ENCODE measurements around the gene TRAK1.

The TRAK1 gene

DNA sequence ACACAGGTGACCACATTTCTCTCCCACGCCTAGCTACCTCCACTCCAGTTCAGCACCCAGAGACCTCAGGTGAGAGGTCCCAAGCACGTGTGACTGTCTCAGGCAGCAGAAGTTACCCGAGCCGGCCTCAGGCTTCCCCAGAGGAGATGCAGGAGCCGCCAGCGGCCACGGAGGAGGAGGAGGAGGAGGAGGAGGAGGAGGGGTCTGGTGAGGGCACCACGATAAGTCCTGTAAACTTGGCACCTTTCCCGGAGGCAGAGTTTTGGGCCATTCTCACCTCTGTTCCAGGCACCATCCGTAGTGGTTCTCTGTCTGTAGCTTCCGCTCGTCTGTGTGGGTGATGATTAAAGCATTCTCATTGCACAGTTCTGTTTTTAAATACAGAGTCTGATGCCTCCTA, 118.8 kb downstream of the TRAK1 start:
- no peak for DNase-seq (ENCODE audit: low read depth in 3 of 3)

DNA sequence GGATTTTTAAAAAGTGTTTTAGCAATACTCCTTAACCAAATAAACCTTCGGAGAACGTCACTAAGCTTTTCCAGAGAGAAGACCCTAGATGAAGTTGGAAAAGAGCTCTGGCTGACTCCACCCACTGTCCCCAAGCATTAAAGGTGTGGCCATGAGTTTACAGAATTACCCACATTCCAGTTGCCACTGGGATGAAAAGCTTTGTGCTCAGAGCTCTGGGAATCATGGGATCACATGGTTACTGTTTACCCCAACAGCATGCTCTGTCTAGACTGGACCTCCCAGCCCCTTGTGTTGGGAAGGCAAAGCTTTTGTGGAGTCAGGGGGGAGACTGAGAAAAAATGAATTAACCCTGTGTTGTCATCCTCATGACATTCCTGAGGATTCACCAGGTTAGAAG, 119.6 kb downstream of the TRAK1 start:
- no peak for DNase-seq (ENCODE audit: low read depth in 3 of 3)

DNA sequence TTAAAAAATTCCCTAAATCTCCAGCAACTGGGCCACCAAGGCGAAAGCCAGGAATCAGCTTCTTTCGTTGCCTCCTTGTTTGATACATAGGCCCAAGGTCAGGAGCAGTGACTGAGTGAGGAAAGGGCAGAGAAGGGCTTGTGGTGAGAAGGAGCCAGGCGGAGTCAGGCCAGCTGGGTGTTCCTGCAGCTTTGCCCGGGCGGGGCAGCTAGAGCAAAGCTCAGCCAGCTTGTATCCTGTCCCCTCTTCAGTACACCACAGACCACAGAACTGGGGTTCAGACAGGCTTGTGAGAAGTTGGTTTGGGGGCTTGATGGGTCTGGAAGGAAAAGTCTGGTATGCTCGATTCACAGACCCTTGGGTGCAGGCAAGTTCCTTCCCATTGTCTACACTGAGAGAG, 122.3 kb downstream of the TRAK1 start:
- no peak for DNase-seq (ENCODE audit: low read depth in 3 of 3)

DNA sequence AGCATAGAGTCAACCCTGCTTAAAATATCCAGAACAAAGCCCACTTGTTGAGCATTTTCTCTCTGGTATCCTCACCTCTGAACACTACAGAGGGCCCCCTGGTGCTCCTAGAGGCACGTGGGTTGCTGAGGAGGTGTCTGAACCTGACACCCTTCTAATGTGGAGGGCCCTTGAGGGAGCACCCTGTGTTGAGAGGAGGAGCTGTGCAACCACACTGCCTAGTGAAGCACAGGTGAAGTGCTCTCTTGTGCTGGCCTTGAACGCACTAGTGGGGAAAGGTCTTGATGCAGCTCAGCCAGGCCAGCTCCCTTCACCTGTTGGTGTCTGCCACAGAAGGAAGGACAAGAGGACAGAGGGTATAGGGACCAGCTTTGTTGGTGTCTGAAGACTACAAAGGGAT, 122.9 kb downstream of the TRAK1 start:
- DNase-seq (ENCODE audit: low read depth in 3 of 3) = no peak

DNA sequence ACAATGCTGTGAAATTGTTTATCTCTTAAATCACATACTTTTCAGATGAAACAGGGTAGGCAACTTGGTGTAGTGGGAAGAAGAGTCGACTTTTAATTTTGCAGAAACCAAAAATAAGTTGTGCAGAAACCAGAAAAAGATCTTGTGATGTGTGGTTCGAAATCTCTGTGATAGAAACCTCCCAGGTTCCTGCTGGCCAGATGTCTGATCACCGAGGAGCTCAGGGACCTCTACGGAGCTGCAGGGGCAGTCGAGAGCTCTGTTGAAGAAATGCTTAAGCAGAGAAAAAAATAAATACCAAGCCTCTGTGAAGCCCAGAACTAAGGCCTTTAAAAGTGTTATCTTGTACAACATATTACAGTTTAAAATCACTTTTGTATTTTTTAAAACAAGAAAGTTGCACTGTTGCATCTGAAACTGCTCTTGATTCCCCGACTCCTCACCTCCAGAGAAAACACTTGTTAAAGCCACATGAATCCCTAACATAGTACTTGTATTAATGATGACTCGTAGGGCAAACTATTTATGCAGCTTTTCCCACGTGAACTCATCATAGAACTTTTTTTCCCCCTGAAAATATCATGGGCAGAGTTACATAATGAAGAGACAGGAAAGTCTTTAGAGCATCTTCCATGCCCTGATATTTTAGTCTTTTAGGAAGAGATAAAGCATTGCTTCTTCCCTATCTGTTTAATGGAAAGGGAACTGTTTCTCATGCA, 123.6 kb downstream of the TRAK1 start:
- DNase-seq (ENCODE audit: low read depth in 3 of 3) = no peak

DNA sequence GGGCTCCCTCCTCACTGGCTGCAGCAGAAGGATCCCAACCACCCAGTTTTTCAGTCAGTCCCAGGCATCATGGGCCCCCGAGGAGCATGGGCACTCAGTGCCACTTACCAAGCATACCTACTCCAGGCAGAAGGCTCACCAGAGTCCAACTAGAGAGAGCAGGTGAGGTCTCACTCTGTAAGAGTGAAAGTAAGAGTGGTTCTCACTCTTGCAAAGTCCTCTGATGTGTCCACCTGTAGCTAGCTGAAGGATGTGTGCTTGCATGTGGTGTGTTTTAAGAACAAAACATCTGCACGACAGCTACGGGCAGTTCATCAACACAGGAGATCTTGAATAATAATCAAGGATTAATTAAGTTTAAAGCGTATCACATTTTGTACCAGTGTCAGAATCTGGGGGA, 125.1 kb downstream of the TRAK1 start:
- DNase-seq (ENCODE audit: low read depth in 3 of 3) = no peak

DNA sequence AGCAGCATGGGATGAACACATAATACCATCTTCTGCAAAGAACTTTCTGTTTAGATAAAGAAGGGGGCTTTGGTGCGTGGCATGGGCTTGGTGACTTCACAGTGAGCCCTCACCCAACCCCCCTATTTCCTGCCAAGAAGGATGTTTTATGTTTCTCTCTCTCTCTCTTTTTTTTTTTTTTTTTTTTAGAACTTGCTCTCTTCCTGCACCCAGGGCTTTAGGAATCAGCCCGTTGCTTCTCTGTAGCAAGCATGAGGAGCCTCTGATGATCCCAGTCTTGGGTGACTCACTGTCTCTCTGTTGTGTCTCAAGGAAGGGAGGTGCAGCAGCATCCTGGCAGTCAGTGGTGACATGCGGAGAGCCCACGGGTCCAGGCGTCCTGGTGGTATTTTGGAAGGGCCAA, 125.8 kb downstream of the TRAK1 start:
- no peak for DNase-seq (ENCODE audit: low read depth in 3 of 3)

DNA sequence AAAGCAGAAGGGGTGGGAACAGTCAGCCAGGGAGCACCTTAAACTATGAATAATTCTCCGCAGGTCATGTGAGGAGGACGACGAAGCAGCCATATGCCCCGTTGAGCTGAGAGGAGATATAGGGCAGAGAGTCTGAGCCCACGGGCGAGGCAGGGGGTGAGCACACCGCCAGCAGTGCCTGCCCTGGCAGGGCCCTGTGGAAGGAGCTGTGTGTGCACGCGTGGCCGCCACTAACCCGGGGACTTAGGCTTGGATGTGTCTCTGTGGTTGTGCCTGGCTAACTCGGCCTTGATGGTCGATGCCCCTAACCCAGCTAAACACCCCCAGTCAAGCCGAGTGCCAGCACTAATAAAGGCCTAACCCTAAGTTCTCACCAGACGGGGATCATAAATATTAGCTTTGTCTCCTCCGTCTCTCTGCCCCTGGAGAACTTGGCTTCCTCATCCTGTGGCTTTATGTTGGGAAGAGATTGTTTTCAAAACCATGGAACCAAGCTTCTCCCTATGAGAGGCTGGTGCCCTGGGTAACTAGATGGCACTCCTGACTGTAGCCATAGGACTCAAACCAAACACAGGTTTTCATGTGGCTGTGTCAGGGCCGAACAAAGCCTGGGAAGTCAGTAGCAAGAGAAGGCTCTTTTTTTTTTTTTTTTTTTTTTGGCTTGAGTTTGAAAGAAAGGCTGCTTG, 129.4 kb downstream of the TRAK1 start:
- DNase-seq (ENCODE audit: low read depth in 3 of 3) = no peak

DNA sequence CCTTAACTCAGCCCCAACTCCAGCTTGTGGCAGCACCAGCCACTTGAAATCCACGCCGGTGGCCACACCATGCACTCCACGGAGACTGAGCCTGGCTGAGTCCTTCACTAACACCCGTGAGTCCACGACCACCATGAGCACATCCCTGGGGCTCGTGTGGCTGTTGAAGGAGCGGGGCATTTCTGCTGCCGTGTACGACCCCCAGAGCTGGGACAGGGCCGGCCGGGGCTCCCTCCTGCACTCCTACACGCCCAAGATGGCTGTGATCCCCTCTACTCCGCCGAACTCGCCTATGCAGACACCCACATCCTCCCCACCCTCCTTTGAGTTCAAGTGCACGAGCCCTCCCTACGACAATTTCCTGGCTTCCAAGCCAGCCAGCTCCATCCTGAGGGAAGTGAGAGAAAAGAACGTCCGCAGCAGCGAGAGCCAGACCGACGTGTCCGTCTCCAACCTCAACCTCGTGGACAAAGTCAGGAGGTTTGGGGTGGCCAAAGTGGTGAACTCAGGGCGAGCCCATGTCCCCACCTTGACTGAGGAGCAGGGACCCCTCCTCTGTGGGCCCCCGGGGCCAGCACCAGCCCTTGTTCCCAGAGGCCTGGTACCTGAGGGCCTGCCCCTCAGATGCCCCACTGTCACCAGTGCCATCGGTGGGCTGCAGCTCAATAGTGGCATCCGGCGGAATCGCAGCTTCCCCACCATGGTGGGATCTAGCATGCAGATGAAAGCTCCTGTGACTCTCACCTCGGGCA, 132.0 kb downstream of the TRAK1 start:
- DNase-seq (ENCODE audit: low read depth in 3 of 3) = no peak

DNA sequence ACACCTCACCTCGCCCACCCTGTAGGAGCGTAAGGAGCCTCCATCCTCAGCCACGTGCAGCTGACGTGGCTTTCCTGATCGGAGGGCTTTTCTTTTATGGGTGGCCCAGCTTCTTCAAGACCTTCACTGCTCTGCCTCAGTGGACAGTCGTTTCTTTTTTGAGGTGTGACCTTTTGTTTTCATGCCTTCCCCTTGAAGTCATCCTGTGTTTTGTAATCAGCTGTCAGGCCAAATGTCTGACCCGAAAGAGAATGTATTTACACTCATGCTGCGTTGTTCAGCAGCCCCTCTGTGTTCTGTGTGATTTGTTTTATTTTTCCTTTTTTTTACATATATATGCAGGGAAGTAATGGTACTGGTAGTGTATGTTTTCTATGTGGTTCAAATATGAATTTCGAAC, 133.0 kb downstream of the TRAK1 start:
- DNase-seq (ENCODE audit: low read depth in 3 of 3) = no peak

DNA sequence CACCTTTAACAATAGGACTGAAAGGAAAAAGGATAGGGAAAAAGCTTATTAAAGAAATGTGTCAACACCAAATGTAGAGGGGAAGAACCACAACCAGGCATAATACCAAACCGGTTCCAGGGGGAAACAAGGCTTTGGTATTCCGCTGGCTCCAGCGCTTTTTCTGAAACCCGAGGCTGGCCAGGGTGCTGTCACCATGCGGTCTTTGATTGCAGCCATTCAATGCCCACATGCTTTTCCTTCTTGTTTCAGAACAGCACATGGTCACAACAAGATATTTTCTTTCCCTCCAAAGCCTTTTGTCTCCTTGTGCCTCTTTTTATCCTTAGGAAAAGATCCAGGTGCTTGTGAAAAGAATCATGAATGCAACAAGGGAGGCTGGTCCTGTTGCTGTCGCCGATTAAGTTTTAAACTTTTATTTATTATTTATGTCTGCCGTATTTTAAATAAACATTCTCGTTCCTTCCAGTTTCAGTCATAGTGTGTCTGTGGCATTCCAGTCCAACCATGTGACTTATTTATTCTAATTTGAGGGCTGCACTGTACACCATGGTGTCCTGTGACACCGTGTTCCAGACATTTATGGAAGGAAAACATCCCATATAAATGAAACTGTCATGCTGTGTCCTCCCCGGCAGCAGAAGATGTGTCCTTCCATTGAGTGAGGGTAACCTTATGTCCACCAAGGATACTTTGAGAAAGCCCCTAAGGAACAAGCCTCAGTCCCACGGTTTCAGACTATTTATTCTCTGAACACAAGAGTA, 133.7 kb downstream of the TRAK1 start:
- DNase-seq (ENCODE audit: low read depth in 3 of 3) = no peak

DNA sequence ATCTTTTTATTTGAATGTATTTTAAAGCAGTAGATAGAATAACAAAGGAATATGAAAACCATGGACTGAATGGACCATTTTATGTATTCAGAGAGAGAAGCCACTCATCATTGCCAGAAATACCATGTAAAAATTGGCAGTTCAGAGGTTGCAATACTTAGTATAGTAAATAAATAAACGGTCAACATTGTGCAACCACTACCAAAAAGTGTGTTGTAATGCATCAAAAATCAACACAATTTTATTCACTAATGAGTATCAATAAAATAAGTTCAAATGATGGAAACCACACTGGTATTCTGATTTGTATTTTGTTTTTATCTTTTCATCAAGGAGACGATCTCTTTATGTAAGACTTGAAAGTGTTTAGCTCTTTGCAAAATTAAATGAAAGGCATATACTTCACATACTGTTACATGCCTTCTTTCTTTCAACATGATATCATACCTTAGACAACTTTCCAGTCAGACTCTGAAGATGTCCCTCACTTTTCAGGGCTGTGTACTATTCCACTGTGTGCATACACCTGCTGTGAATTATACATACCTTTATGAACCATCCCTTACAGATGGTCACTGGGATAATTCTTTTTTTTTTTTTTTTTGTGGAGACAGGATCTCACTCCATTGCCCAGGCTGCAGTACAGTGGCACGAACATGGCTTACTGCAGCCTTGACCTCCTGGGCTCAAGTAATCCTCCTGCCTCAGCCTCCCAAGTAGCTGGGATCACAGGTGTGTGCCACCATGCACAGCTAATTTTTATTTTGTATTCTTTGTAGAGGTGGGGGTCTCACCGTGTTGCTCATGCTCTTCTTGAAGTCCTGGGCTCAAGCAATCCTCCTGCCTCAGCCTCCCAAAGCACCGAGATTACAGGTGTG, 134.6 kb downstream of the TRAK1 start:
- DNase-seq (ENCODE audit: low read depth in 3 of 3) = no peak

DNA sequence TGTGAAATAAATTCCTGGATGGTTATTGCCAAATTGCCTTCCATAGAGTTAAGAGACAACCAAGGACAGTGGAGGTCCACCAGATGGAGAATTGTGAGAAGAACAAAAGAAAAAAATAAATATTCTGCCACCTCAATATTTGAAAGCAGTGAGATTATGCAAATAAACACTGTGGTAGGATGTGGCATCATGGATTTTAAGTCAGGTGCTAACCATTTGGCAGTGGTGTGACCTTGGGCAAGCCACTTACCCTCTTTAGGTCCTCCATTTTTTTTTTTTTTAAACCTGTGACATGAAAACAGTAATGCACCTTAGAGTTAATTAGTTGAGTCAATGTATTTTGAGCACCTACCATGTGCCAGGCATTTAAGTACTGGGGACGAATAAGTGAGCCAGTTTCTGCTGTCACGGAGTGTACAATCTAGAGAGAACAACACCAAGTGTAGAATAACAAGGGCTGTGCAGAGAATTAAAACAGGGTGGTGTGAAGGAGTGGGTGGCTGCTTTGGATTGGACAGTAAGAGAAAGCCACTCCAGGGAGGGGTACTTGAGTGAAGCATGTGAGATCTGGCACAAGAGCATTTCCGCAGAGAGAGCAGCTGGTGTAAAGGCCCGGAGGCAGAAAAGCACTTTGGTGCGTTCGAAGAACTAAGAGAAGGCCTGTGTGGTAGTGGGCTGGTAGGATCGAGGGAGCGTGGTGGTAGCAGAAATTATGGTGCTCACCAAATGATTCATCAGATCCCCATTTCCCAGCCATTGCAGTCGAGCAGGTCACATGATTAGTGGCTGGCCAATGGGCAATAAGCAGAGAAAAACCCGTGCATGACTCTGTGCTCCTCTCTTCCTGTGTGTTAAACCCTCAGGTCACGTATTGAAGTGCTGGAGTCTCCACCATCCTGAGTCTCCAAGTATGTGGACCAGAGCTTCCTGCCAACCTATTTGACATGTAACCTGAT, 135.6 kb downstream of the TRAK1 start:
- DNase-seq (ENCODE audit: low read depth in 3 of 3) = no peak

DNA sequence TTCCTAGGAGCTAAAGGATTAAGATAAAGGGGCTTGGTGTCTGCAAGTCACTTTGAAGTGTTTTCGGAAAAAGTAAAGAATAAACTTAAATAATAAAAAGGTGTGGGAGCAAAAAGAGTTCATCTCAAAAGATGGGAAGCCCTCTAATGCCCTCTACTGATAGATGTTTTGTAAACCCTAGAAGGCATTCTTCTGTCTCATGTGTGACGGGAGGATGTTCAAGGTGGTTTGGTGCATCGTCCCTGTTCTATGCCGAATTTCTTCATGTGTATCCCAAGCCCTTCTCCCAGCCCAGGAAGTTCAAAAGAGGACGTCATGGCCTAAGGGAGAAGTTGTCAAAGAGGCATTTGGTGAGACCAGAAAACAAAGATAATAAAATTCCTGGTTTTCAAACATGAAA, 137.6 kb downstream of the TRAK1 start:
- DNase-seq (ENCODE audit: low read depth in 3 of 3) = no peak

DNA sequence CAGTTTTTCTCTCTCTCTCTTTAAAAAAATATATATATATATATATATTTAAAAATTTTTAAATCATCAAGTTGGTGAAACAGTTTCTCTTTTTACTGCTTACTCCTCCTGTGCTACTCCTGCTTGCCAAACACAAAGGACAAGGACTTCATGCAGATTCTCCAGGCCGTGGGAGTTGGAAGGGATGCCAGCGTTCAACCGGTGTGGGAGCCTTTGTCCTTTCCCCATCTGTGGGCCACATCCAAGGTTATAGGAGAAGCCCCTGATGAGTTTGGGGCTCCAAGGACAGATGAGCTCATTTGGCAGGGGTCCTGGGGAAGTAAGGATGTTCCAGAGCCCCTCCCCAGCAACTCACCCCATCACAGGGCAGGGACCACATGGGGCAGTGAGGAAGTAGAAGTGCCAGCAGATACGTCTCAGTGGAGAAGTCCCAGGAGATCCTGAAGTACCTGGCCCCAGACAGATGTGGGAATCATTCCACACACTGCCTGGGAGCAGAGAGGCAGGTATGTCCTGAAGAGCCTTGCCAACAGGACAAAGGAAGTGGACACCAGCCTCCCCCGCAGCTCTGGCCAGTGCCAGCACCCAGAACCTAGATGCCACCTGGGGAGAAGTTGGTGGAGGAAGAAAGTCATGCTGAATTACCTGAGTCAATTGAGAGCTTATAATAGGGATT, 138.2 kb downstream of the TRAK1 start:
- no peak for DNase-seq (ENCODE audit: low read depth in 3 of 3)

DNA sequence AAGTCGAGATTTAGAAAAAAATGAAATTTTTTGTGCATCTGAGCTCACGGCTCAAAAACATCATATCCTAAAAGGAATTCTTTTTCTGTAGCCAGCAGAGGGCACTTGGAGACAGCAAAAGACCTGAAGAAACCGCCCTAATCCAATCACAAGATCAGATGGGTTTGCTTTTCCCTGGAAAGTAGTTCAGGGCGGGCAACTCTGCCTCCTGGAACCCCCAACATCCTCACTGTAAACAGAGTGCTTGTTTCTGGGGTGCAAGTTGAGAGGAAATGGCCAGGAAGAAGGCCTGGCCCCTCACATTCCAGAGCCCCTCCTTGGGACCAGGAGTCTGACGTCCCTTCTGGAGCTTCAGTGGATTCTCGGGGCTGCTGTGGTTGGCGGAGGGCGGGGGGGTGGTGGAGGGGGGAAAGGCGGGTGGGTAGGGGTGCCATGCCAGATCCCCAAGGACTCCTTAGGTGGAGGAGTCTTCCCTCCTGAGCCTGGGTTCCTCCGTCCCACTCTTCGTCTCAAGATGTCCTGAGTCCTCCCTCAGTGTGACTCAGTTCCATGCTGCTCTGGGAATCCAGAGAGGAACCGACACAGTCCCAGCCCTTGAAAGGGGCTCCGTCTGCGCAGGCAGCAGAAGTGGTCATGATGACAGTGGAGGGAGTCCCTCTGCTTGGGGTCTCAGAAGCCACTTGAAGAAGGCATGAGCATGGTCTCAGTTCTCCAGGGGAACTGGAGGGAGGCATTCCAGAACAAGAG, 139.0 kb downstream of the TRAK1 start:
- no peak for DNase-seq (ENCODE audit: low read depth in 3 of 3)

DNA sequence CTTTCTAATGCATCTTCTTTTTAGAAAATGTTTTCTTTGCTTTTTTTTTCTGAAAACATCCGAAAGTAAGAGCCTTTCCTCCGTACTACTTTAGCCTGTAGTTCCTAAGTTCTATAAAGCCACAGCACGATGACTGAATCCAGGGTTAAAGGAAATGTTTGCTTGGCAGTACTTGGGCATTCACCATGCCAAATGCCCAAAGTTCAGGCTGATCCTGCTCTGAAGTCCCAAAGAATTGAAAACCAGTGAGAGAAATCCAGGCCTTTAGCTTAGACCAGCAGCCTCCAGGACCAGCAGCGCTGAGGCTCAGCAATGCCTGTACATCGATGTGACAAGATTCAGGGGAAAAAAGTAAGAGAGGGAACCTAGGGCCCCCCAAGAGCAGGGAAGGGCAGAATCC, 139.7 kb downstream of the TRAK1 start:
- DNase-seq (ENCODE audit: low read depth in 3 of 3) = no peak

DNA sequence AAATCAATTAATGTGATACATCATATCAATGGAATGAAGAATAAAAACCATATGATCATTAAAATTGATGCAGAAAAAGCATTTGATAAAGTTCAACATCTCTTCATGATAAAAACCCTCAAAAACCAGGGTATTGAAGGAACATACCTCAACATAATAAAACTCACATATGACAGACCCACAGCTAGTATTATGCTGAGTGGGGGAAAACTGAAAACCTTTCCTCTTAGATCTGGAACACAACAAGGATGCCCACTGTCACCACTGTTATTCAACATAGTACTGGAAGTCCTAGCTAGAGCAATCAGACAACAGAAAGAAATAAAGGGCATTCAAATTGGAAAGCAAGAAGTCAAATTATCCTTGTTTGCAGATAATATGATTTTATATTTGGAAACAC, 144.4 kb downstream of the TRAK1 start:
- no peak for DNase-seq (ENCODE audit: low read depth in 3 of 3)

DNA sequence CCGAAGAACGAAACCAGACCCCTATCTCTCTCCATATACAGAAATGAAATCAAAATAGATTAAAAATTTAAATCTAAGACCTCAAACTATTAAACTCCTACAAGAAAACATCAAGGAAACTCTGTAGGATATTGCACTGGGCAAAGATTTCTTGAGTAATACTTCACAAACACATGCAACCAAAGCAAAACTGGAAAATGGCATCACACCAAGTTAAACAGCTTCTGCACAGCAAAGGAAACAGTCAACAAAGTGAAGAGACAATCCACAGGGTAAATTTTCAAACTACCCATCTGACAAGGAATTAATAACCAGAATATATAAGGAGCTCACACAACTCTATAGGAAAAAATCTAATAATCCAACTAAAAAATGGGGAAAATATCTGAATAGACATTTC, 145.5 kb downstream of the TRAK1 start:
- no peak for DNase-seq (ENCODE audit: low read depth in 3 of 3)
